Neutrophil (primary cell): ENCODE results near the gene NUP214.

Source experiments
- H3K27ac ChIP-seq: fragments of 200-600 bp; sonication (generic); 2 replicates; pipeline ENCODE4 v1.5.1; 2016; ENCODE audit warnings: mild to moderate bottlenecking, moderate library complexity
- H3K27me3 ChIP-seq: fragments of 200-600 bp; sonication (generic); 2 replicates; pipeline ENCODE4 v1.6.0; 2016; ENCODE audit warnings: mild to moderate bottlenecking
- H3K36me3 ChIP-seq: fragments of 200-600 bp; sonication (generic); 2 replicates; pipeline ENCODE4 v1.5.1; 2017
- H3K4me1 ChIP-seq, 2 experiments: fragments of 200-600 bp in 1 of 2; sonication (generic) in 1 of 2; 1 replicate in 1 of 2; 2 replicates in 1 of 2; pipeline versions ENCODE4 v1.5.1 to v1.6.1; 2013 to 2016; ENCODE audit warnings: low read depth in 1 of 2, low read length in 1 of 2, mild to moderate bottlenecking in 1 of 2, moderate library complexity in 1 of 2; ENCODE audit not compliant: control insufficient read depth in 1 of 2, insufficient read depth in 1 of 2
- H3K4me3 ChIP-seq, 2 experiments: fragments of 200-600 bp in 1 of 2; sonication (generic) in 1 of 2; 1 replicate in 1 of 2; 2 replicates in 1 of 2; pipeline ENCODE4 v1.5.1; 2013 to 2016; ENCODE audit warnings: low read depth in 1 of 2, low read length in 1 of 2, mild to moderate bottlenecking in 1 of 2, moderate library complexity in 1 of 2
- H3K9me3 ChIP-seq: fragments of 200-600 bp; sonication (generic); 2 replicates; pipeline ENCODE4 v1.5.1; 2016
- TF ChIP-seq, protein P1 (sequence below): fragments of 200-600 bp; sonication (generic); IDR thresholded peaks from 2 replicates; pipeline ENCODE4 v1.5.1; 2016; ENCODE audit warnings: antibody characterized with exemption

Gene NUP214

DNA sequence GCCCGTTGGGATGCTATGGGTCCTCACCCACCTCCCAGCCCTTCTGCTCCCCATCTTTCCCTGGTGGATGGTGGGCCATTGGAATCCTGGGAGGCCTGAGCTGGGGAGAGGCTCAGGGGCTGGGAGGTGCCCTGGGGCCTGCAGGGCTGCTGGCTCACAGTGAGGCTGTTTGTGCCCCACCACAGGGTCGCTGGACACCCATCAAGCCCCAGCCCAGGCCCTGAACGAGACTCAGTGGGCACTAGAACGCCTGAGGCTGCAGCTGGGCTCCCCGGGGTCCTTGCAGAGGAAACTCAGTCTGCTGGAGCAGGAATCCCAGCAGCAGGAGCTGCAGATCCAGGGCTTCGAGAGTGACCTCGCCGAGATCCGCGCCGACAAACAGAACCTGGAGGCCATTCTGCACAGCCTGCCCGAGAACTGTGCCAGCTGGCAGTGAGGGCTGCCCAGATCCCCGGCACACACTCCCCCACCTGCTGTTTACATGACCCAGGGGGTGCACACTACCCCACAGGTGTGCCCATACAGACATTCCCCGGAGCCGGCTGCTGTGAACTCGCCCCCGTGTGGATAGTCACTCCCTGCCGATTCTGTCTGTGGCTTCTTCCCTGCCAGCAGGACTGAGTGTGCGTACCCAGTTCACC is 33.9 kb upstream of the NUP214 start:
- H3K4me3 ChIP-seq, result no peak overlapping the region
- no peak overlapping the region for H3K27ac ChIP-seq
- peaks cover 28% of the 10 kb centered on the region for H3K27me3 ChIP-seq
- no peaks in the 10 kb centered on the region for H3K9me3 ChIP-seq
- TF ChIP-seq, protein P1, sequence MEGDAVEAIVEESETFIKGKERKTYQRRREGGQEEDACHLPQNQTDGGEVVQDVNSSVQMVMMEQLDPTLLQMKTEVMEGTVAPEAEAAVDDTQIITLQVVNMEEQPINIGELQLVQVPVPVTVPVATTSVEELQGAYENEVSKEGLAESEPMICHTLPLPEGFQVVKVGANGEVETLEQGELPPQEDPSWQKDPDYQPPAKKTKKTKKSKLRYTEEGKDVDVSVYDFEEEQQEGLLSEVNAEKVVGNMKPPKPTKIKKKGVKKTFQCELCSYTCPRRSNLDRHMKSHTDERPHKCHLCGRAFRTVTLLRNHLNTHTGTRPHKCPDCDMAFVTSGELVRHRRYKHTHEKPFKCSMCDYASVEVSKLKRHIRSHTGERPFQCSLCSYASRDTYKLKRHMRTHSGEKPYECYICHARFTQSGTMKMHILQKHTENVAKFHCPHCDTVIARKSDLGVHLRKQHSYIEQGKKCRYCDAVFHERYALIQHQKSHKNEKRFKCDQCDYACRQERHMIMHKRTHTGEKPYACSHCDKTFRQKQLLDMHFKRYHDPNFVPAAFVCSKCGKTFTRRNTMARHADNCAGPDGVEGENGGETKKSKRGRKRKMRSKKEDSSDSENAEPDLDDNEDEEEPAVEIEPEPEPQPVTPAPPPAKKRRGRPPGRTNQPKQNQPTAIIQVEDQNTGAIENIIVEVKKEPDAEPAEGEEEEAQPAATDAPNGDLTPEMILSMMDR, result no peak
- peaks cover 0 to 2% of the 10 kb centered on the region in 2 experiments for H3K4me1 ChIP-seq
- H3K36me3 ChIP-seq, result no peaks in the 10 kb centered on the region

- H3K9me3 ChIP-seq, result no peaks in the 10 kb centered on the region
- peaks cover 34% of the 10 kb centered on the region for H3K27me3 ChIP-seq
- no peaks in the 10 kb centered on the region for H3K36me3 ChIP-seq
- peaks cover 0 to 7% of the 10 kb centered on the region in 2 experiments for H3K4me1 ChIP-seq
- TF ChIP-seq, protein P1, result no peak
- H3K4me3 ChIP-seq, result no peak overlapping the region
- no peak overlapping the region for H3K27ac ChIP-seq
Measured at GRCh38 chr9:131092030-131092429, 33.4 kb upstream of the NUP214 start.

DNA sequence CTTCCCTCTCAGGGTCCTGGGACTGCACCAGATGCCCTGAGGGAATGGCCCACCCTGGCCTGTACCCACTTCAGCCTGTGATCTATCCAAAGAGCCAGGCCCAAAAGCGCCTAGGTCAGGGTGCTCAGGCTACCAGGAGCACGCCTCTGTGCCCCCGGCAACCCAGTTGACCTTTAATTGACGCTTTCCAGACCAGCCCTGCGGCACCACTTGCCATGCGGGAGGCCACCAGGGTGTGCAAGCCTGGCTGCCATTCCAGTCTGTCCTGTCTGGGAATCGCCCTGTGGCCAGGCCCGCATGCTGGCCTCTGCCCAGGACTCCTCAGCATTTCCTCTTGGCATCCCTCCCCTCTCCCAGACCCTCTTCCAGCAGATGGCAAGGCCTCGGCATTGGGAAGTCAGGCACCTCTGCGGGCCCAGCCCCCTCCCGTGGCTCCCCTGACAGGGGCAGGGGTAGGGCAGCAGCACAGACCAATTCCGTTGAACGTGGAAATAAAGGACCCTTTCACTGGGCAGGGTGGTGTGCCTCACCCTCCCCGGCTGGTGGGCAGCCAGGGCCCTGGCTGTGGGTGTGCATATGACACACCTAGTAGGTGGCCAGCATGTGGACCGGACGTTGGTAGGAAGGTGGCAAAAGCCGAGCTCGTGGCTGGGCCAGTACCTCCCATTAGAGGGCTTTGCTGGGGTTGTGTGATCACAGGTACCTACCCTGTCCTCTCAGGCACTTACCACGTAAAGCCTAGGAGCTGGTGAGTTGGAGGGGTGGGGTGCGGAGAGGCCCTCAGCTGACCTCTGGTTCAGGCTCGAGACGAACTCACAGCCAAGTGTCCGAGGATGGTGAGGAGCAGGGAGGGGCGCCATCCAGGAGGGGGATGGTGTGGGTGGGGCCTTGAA is 32.6 kb upstream of the NUP214 start:
- Histone ChIP-seq H3K4me1 (peaks cover 0 to 8% of the 10 kb centered on the region in 2 experiments), H3K27me3 (peaks cover 42% of the 10 kb centered on the region), H3K9me3 (no peaks in the 10 kb centered on the region), H3K27ac (no peak overlapping the region), H3K36me3 (no peaks in the 10 kb centered on the region), H3K4me3 (no peak overlapping the region)
- TF ChIP-seq, protein P1, result no peak

- TF ChIP-seq, protein P1, result no peak
- no peak overlapping the region for H3K4me3 ChIP-seq
- H3K27me3 ChIP-seq, result peaks cover 54% of the 10 kb centered on the region
- H3K27ac ChIP-seq, result no peak overlapping the region
- no peaks in the 10 kb centered on the region for H3K9me3 ChIP-seq
- no peaks in the 10 kb centered on the region for H3K36me3 ChIP-seq
- H3K4me1 ChIP-seq, result peaks cover 0 to 8% of the 10 kb centered on the region in 2 experiments
Measured at GRCh38 chr9:131094015-131094414, 31.4 kb upstream of the NUP214 start.

GRCh38 chr9:131094622-131095021 is 30.8 kb upstream of the NUP214 start:
- no peaks in the 10 kb centered on the region for H3K36me3 ChIP-seq
- TF ChIP-seq, protein P1, result no peak

More at GRCh38 chr9:131094622-131095021, 30.8 kb upstream of the NUP214 start:
- Histone ChIP-seq H3K27me3 (peaks cover 54% of the 10 kb centered on the region), H3K9me3 (no peaks in the 10 kb centered on the region), H3K27ac (no peak overlapping the region), H3K4me1 (peaks cover 0 to 8% of the 10 kb centered on the region in 2 experiments), H3K4me3 (no peak overlapping the region)
